ENCODE results near the gene EVI5. TPM values are rescaled to one million over a fixed set of nuclear protein-coding genes. Genes with fewer than 3 reads are reported as not detected.

Gene EVI5
- total RNA-seq, 1 donor from 2014 or later, result 80.4 TPM

GRCh38 chr1:92503926-92504285 lies 281.0 kb downstream of the EVI5 start:
- FAIRE-seq, result no peak
- no peak overlapping the region for H3K27ac Mint-ChIP-seq (ENCODE audit: unreplicated experiment)

DNA sequence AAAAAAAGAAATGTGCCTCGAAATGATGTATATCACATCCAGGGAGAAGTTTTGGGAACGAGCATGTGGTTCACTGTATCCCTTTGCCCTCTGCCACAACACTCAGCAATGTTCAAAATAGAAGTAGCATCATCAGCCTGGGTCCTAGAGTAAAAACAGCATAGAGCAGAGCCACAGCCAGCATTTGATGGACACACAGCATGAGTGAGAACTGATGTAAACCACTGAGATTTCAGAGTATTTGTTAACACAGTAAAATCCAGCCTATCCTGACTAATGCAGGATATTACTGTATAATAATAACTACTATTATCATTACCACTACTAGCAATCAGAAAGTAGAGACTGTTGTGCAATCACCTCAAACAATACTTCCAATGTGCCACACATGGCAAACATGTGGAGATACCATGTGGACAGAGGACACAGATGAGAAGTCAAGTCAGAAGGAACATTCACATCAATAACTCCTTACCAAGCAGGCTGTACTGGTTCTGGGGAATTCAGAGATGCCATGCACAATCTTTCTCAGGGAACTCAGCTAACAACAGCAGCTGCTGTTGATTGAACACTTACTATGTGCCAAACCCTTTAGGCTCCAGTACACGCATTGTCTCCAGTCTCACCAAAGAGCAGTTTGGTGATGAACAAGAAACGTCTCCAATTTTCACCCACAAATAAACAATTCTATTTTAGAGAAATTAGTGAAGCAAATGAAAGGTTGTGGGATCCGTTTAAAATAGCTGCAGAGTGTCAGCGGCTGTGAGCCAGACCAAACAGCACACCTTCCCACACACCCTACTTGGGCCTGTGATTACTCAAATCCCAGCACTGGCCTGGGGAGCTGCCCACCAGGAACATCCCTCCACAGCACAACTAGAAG lies 281.6 kb downstream of the EVI5 start:
- H3K27ac ChIP-seq (ENCODE audit: low read depth, low read length), result no peak overlapping the region

More at GRCh38 chr1:92503926-92504285, 281.0 kb downstream of the EVI5 start:
- no peak overlapping the region for H3K9ac ChIP-seq (ENCODE audit: low read length)
- peak overlapping the region; percentile 24 for H3K4me2 ChIP-seq (ENCODE audit: low read length)
- H3K9me3 ChIP-seq (ENCODE audit: insufficient read depth, low read depth, low read length), result no peaks in the 10 kb centered on the region
- no peak overlapping the region for H3K4me3 Mint-ChIP-seq (ENCODE audit: unreplicated experiment)
- no peak overlapping the region for H3K27ac ChIP-seq (ENCODE audit: low read depth, low read length)
- H3K4me1 Mint-ChIP-seq (ENCODE audit: low read depth, unreplicated experiment), result peaks cover 8% of the 10 kb centered on the region
- H3K9me3 Mint-ChIP-seq (ENCODE audit: unreplicated experiment), result no peaks in the 10 kb centered on the region
- H3K36me3 ChIP-seq (ENCODE audit: insufficient read depth, low read length), result no peaks in the 10 kb centered on the region
- H3K4me1 ChIP-seq (ENCODE audit: insufficient read depth, low read length), result no peaks in the 10 kb centered on the region
- H3K4me3 ChIP-seq (ENCODE audit: insufficient read depth, low read depth, low read length), result no peak overlapping the region
- no peak overlapping the region for H2AFZ ChIP-seq (ENCODE audit: low read depth, low read length)
- H3K79me2 ChIP-seq (ENCODE audit: insufficient read depth, low read length), result no peaks in the 10 kb centered on the region
- no peaks in the 10 kb centered on the region for H3K36me3 Mint-ChIP-seq (ENCODE audit: low read depth, unreplicated experiment)
- H4K20me1 ChIP-seq (ENCODE audit: insufficient read depth, low read length), result no peaks in the 10 kb centered on the region
- peak; percentile 59 for DNase-seq (ENCODE audit: low read depth)
- no peaks in the 10 kb centered on the region for H3K27me3 Mint-ChIP-seq (ENCODE audit: low read depth, unreplicated experiment)
- TF ChIP-seq EZH2 (IDR thresholded peaks at IDR 0.05; ENCODE audit: insufficient read depth, low read length), result no peak
- TF ChIP-seq, protein P1, sequence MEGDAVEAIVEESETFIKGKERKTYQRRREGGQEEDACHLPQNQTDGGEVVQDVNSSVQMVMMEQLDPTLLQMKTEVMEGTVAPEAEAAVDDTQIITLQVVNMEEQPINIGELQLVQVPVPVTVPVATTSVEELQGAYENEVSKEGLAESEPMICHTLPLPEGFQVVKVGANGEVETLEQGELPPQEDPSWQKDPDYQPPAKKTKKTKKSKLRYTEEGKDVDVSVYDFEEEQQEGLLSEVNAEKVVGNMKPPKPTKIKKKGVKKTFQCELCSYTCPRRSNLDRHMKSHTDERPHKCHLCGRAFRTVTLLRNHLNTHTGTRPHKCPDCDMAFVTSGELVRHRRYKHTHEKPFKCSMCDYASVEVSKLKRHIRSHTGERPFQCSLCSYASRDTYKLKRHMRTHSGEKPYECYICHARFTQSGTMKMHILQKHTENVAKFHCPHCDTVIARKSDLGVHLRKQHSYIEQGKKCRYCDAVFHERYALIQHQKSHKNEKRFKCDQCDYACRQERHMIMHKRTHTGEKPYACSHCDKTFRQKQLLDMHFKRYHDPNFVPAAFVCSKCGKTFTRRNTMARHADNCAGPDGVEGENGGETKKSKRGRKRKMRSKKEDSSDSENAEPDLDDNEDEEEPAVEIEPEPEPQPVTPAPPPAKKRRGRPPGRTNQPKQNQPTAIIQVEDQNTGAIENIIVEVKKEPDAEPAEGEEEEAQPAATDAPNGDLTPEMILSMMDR (IDR thresholded peaks at IDR 0.05; ENCODE audit: insufficient read depth, low read depth, low read length), result no peak
- no peaks in the 10 kb centered on the region for H3K27me3 ChIP-seq (ENCODE audit: insufficient read depth, low read length)

More for the DNA sequence above, 281.6 kb downstream of the EVI5 start:
- Mint-ChIP-seq H3K27ac (ENCODE audit: unreplicated experiment) (no peak overlapping the region), H3K9me3 (ENCODE audit: unreplicated experiment) (peaks cover under 1% of the 10 kb centered on the region), H3K36me3 (ENCODE audit: low read depth, unreplicated experiment) (no peaks in the 10 kb centered on the region), H3K4me1 (ENCODE audit: low read depth, unreplicated experiment) (peaks cover 8% of the 10 kb centered on the region), H3K4me3 (ENCODE audit: unreplicated experiment) (no peak overlapping the region), H3K27me3 (ENCODE audit: low read depth, unreplicated experiment) (no peaks in the 10 kb centered on the region)
- Histone ChIP-seq H3K27me3 (ENCODE audit: insufficient read depth, low read length) (no peaks in the 10 kb centered on the region), H3K9ac (ENCODE audit: low read length) (no peak overlapping the region), H3K79me2 (ENCODE audit: insufficient read depth, low read length) (no peaks in the 10 kb centered on the region), H3K4me3 (ENCODE audit: insufficient read depth, low read depth, low read length) (no peak overlapping the region), H3K36me3 (ENCODE audit: insufficient read depth, low read length) (no peaks in the 10 kb centered on the region), H2AFZ (ENCODE audit: low read depth, low read length) (no peak overlapping the region), H3K4me1 (ENCODE audit: insufficient read depth, low read length) (no peaks in the 10 kb centered on the region), H4K20me1 (ENCODE audit: insufficient read depth, low read length) (no peaks in the 10 kb centered on the region), H3K9me3 (ENCODE audit: insufficient read depth, low read depth, low read length) (no peaks in the 10 kb centered on the region), H3K4me2 (ENCODE audit: low read length) (peak overlapping the region; percentile 24)
- TF ChIP-seq EZH2 (IDR thresholded peaks at IDR 0.05; ENCODE audit: insufficient read depth, low read length), result no peak
- TF ChIP-seq, protein P1 (IDR thresholded peaks at IDR 0.05; ENCODE audit: insufficient read depth, low read depth, low read length), result no peak
- FAIRE-seq (no peak), DNase-seq (ENCODE audit: low read depth) (no peak)
